Islet of Langerhans (tissue), 1 donor: ENCODE results near the gene DOCK10.

Experiments used
- FAIRE-seq: peaks from one replicate; lab custom pipeline; 2011; peaks lifted over from hg19 to GRCh38; lab: Jason Lieb, UNC

Gene DOCK10

GRCh38 chr2:224833986-224834385 is 208.3 kb downstream of the DOCK10 start:
- no peak for FAIRE-seq

- no peak for FAIRE-seq
Measured at GRCh38 chr2:224832207-224832606, 210.1 kb downstream of the DOCK10 start.

GRCh38 chr2:224831530-224831929 is 210.7 kb downstream of the DOCK10 start:
- no peak for FAIRE-seq

- no peak for FAIRE-seq
Measured at GRCh38 chr2:224820283-224820991, 221.8 kb downstream of the DOCK10 start.

- FAIRE-seq = no peak
Measured at GRCh38 chr2:224819075-224819474, 223.2 kb downstream of the DOCK10 start.

- FAIRE-seq = no peak
Measured at GRCh38 chr2:224817676-224818075, 224.6 kb downstream of the DOCK10 start.

- peak; percentile 49 for FAIRE-seq
Measured at GRCh38 chr2:224816816-224817215, 225.5 kb downstream of the DOCK10 start.

- FAIRE-seq = peak; percentile 5
Measured at GRCh38 chr2:224813578-224813977, 228.7 kb downstream of the DOCK10 start.

GRCh38 chr2:224807153-224807964 is 234.9 kb downstream of the DOCK10 start:
- no peak for FAIRE-seq

- no peak for FAIRE-seq
Measured at GRCh38 chr2:224803930-224804329, 238.3 kb downstream of the DOCK10 start.

GRCh38 chr2:224802407-224802806 is 239.9 kb downstream of the DOCK10 start:
- no peak for FAIRE-seq

GRCh38 chr2:224801360-224801759 is 240.9 kb downstream of the DOCK10 start:
- FAIRE-seq = no peak

- FAIRE-seq = peak; percentile 9
Measured at GRCh38 chr2:224799691-224800090, 242.6 kb downstream of the DOCK10 start.

GRCh38 chr2:224798180-224798579 is 244.1 kb downstream of the DOCK10 start:
- FAIRE-seq = no peak

- FAIRE-seq = no peak
Measured at GRCh38 chr2:224796695-224797305, 245.5 kb downstream of the DOCK10 start.

- FAIRE-seq = no peak
Measured at GRCh38 chr2:224793946-224794345, 248.3 kb downstream of the DOCK10 start.

GRCh38 chr2:224786848-224787247 is 255.4 kb downstream of the DOCK10 start:
- FAIRE-seq = no peak

- FAIRE-seq = no peak
Measured at GRCh38 chr2:224781400-224781799, 260.9 kb downstream of the DOCK10 start.

GRCh38 chr2:224780823-224781222 is 261.4 kb downstream of the DOCK10 start:
- peak; percentile 61 for FAIRE-seq

GRCh38 chr2:224780106-224780505 is 262.2 kb downstream of the DOCK10 start:
- FAIRE-seq = no peak

- FAIRE-seq = peak; percentile 99
Measured at GRCh38 chr2:224778474-224778877, 263.8 kb downstream of the DOCK10 start.

GRCh38 chr2:224777559-224777930 is 264.7 kb downstream of the DOCK10 start:
- FAIRE-seq = no peak
